CD4-positive, alpha-beta memory T cell (primary cell): ENCODE data around the gene TMPRSS7. TPM values are rescaled to one million over a fixed set of nuclear protein-coding genes. Genes with fewer than 3 reads are reported as not detected.

Source experiments
- CTCF ChIA-PET: fragments of 350-600 bp; sonication (Branson Sonifier 250); formaldehyde crosslinking; loops from one replicate; lab custom pipeline; 2021; ENCODE audit warnings: inconsistent platforms; ENCODE audit not compliant: partially characterized antibody; lab: Charles Lee
- POLR2A ChIA-PET: fragments of 350-600 bp; sonication (Branson Sonifier 250); formaldehyde crosslinking; loops from one replicate; lab custom pipeline; 2021; ENCODE audit not compliant: partially characterized antibody; lab: Charles Lee
- DNase-seq, 5 donors: peaks; one replicate each; pipeline versions ENCODE4 v3.0.0 to v3.0.0-alpha.2; 2020 to 2022; ENCODE audit warnings: mixed read lengths in 1 of 5
- H3K27ac ChIP-seq: one replicate; pipeline ENCODE4 v1.7.0; 2013; ENCODE audit warnings: low read depth, low read length
- H3K27me3 ChIP-seq: 2 replicates; pipeline ENCODE4 v1.7.0; 2013; ENCODE audit warnings: mild to moderate bottlenecking, low read length, moderate library complexity; ENCODE audit not compliant: insufficient read depth
- H3K36me3 ChIP-seq: 2 replicates; pipeline ENCODE4 v1.7.0; 2013; ENCODE audit warnings: mild to moderate bottlenecking, low read length, moderate library complexity; ENCODE audit not compliant: insufficient read depth
- H3K4me1 ChIP-seq: 2 replicates; pipeline ENCODE4 v1.7.0; 2013; ENCODE audit warnings: mild to moderate bottlenecking, low read length, moderate library complexity; ENCODE audit not compliant: insufficient read depth
- H3K4me3 ChIP-seq, 2 donors: one replicate each; pipeline ENCODE4 v1.7.0; 2013; ENCODE audit warnings: low read length in 2 of 2, mild to moderate bottlenecking in 1 of 2
- H3K9me3 ChIP-seq, 2 donors: one replicate each; pipeline ENCODE4 v1.7.0; 2013; ENCODE audit warnings: low read length in 2 of 2, control low read depth in 1 of 2; ENCODE audit not compliant: control insufficient read depth in 1 of 2
- H3K27ac Mint-ChIP-seq, 7 donors: one replicate each; pipeline ENCODE4 v1.8.0; 2020 to 2021; ENCODE audit warnings: mixed read lengths in 7 of 7, mild to moderate bottlenecking in 6 of 7, inconsistent platforms in 3 of 7, moderate library complexity in 3 of 7
- H3K27me3 Mint-ChIP-seq, 2 donors: one replicate each; pipeline ENCODE4 v1.8.0; 2020 to 2021; ENCODE audit warnings: mixed read lengths in 2 of 2
- H3K36me3 Mint-ChIP-seq, 2 donors: one replicate each; pipeline ENCODE4 v1.8.0; 2020 to 2021; ENCODE audit warnings: mixed read lengths in 2 of 2, inconsistent platforms in 1 of 2, mild to moderate bottlenecking in 1 of 2
- H3K4me1 Mint-ChIP-seq, 4 donors: one replicate each; pipeline ENCODE4 v1.8.0; 2020 to 2021; ENCODE audit warnings: mixed read lengths in 4 of 4, mild to moderate bottlenecking in 1 of 4
- H3K4me3 Mint-ChIP-seq, 8 donors: one replicate each; pipeline ENCODE4 v1.8.0; 2020 to 2021; ENCODE audit warnings: mixed read lengths in 8 of 8, mild to moderate bottlenecking in 7 of 8, moderate library complexity in 6 of 8, inconsistent platforms in 3 of 8
- H3K9me3 Mint-ChIP-seq, 8 donors: one replicate each; pipeline ENCODE4 v1.8.0; 2020 to 2021; ENCODE audit warnings: mixed read lengths in 8 of 8, mild to moderate bottlenecking in 5 of 8, inconsistent platforms in 3 of 8, moderate library complexity in 1 of 8
- intact Hi-C: fragments of 100-400 bp; cut with micrococcal nuclease; formaldehyde crosslinking; loops from one replicate; pipeline ENCODE4 v1.15.1; 2023
- polyA plus RNA-seq, 2 donors: library from polyadenylated mRNA; unstranded; fragments of 300-500 nt; fragmentation: Illumina TruSeq; gene quantifications; one replicate each; pipeline ENCODE4 v1.2.3, GENCODE V29; 2021
- total RNA-seq, 2 experiments: library from RNA; stranded (reverse); gene quantifications; one replicate each; pipeline ENCODE4 v1.2.3, GENCODE V29; 2021

The TMPRSS7 gene
- total and polyA plus RNA-seq, 4 experiments from 2014 or later, result 0.15 to 0.26 (median 0.26) TPM; not detected in 1

- H3K9me3 Mint-ChIP-seq, result no peaks in the 10 kb centered on the region
- POLR2A ChIA-PET, result interaction anchor here (1.2 kb wide), 1 partner anchor 11 kb away, joined by 3 read pairs; no protein-coding TSS in a partner anchor
- CTCF ChIA-PET, result interaction anchor here (1.4 to 4.1 kb wide), 2 partner anchors 21 to 177 kb away, joined by 3 to 21 read pairs; no protein-coding TSS in a partner anchor
Measured at GRCh38 chr3:112116748-112117186, 82.2 kb downstream of the TMPRSS7 start.

DNA sequence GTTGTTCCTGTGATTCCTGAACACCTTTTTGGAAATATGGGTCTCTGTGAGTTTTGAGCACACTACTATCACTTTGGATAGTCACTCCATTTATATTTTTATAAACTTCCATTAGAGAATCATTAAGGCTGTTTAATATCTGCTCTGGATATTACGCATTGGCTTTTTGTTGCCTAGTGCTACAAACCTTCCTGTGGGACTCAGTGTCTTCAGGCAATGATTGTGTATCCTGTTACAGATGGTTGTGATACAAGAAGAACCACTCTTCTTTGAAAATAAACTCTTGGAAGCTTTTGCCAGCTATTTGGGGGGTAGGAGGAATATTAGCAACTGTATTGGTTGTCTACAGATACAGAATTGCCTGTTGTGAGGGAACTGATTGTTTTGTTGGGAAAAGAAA lies 82.9 kb downstream of the TMPRSS7 start:
- Histone ChIP-seq H3K27ac (no peak overlapping the region), H3K27me3 (no peaks in the 10 kb centered on the region), H3K4me1 (peaks cover 27% of the 10 kb centered on the region), H3K36me3 (no peaks in the 10 kb centered on the region), H3K9me3 (no peaks in the 10 kb centered on the region), H3K4me3 (no peak overlapping the region)
- Mint-ChIP-seq H3K4me1 (peaks cover 25 to 38% (median 29%) of the 10 kb centered on the region in 4 donors), H3K27ac (no peak overlapping the region), H3K4me3 (no peak overlapping the region), H3K36me3 (peaks cover 10 to 13% of the 10 kb centered on the region in 2 donors), H3K27me3 (no peaks in the 10 kb centered on the region), H3K9me3 (no peaks in the 10 kb centered on the region)
- ChIA-PET CTCF (interaction anchor here (1.4 to 4.1 kb wide), 2 partner anchors 20 to 176 kb away, joined by 3 to 21 read pairs; no protein-coding TSS in a partner anchor), POLR2A (interaction anchor here (0.7 to 1.5 kb wide), 3 partner anchors 10 to 21 kb away, joined by 3 read pairs; no protein-coding TSS in a partner anchor)
- no peak for DNase-seq
- intact Hi-C loops, result no loop called here

More at GRCh38 chr3:112116748-112117186, 82.2 kb downstream of the TMPRSS7 start:
- no peaks in the 10 kb centered on the region for H3K9me3 ChIP-seq
- H3K27me3 Mint-ChIP-seq, result no peaks in the 10 kb centered on the region
- intact Hi-C loops, result no loop called here
- peaks cover 5 to 7% of the 10 kb centered on the region in 2 donors for H3K36me3 Mint-ChIP-seq
- H3K4me3 Mint-ChIP-seq, result no peak overlapping the region
- no peak overlapping the region for H3K27ac ChIP-seq
- no peak overlapping the region for H3K4me3 ChIP-seq
- no peak for DNase-seq
- H3K36me3 ChIP-seq, result no peaks in the 10 kb centered on the region
- H3K4me1 ChIP-seq, result peaks cover 27% of the 10 kb centered on the region
- H3K4me1 Mint-ChIP-seq, result peaks cover 28 to 39% (median 29%) of the 10 kb centered on the region in 4 donors
- peak overlapping the region in 2 of 7 donors; percentile 9 to 26 for H3K27ac Mint-ChIP-seq
- no peaks in the 10 kb centered on the region for H3K27me3 ChIP-seq

DNA sequence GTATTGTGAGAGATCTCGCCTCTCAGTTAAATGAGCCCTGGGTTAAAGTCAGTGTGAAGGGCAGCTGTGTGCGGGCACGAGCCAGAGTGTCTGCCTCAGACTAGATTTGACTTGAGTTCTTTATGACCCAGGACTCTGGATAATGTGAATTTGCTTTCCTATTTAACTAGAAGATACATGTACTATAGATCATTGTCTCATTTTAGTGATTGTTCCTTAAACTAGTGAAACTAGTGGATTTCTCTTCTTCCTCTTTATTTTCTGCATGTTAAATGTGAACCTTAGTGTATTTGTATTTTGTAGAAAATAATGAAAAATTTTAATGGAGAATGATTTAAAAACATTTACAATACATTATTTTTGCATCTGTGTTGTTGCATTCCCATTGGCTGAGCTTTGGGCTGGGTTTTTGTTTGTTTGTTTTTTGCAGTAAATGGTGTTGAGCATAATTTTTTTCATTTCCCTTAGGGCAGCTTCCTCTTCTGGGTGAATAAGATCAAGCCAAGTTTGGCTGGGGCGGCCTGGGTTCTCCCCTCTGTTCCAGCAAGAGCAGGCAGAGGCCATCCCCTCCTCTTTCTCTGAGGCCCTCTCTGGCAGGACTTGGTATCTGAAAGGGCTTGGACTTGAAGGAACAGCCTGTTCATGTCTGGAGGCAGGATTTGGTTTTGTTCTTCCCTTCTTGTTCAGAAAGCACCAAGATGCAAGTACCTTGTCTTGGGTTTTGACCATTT lies 83.5 kb downstream of the TMPRSS7 start:
- POLR2A ChIA-PET, result interaction anchor here (0.7 to 1.5 kb wide), 2 partner anchors 9 to 20 kb away, joined by 3 read pairs; no protein-coding TSS in a partner anchor
- Histone ChIP-seq H3K4me1 (peaks cover 27% of the 10 kb centered on the region), H3K9me3 (no peaks in the 10 kb centered on the region), H3K27ac (no peak overlapping the region), H3K4me3 (no peak overlapping the region), H3K36me3 (peaks cover 3% of the 10 kb centered on the region), H3K27me3 (no peaks in the 10 kb centered on the region)
- Mint-ChIP-seq H3K9me3 (no peaks in the 10 kb centered on the region), H3K36me3 (peaks cover 16 to 18% of the 10 kb centered on the region in 2 donors), H3K4me3 (no peak overlapping the region), H3K27ac (peak overlapping the region in 2 of 7 donors; percentile 31 to 43), H3K27me3 (no peaks in the 10 kb centered on the region), H3K4me1 (peaks cover 29 to 38% (median 30%) of the 10 kb centered on the region in 4 donors)
- CTCF ChIA-PET, result interaction anchor here (4.1 kb wide), 1 partner anchor 20 kb away, joined by 21 read pairs; no protein-coding TSS in a partner anchor
- DNase-seq, result no peak
- intact Hi-C loops, result no loop called here

- H3K4me1 Mint-ChIP-seq, result peaks cover 29 to 49% (median 36%) of the 10 kb centered on the region in 4 donors
- H3K36me3 ChIP-seq, result peaks cover 20% of the 10 kb centered on the region
- peak overlapping the region; percentile 17 to 94 (median 87) for H3K27ac Mint-ChIP-seq
- ChIA-PET CTCF (interaction anchor here (0.8 to 4.1 kb wide), 6 partner anchors 8 to 411 kb away, joined by 3 to 21 read pairs (median 4); partner anchors contain the start of gene SLC9C1), POLR2A (interaction anchor here (1.5 kb wide), 1 partner anchor 9 kb away, joined by 5 read pairs; no protein-coding TSS in a partner anchor)
- intact Hi-C loops, result no loop called here
- peak overlapping the region in 7 of 8 donors; percentile 39 to 75 (median 59) for H3K4me3 Mint-ChIP-seq
- peak overlapping the region; percentile 9 for H3K27ac ChIP-seq
- no peaks in the 10 kb centered on the region for H3K27me3 Mint-ChIP-seq
- H3K4me1 ChIP-seq, result peaks cover 33% of the 10 kb centered on the region
- DNase-seq, result peak in 1 of 5 donors; percentile 35
- H3K36me3 Mint-ChIP-seq, result peaks cover 33 to 35% of the 10 kb centered on the region in 2 donors
- no peaks in the 10 kb centered on the region for H3K9me3 ChIP-seq
- no peak overlapping the region for H3K4me3 ChIP-seq
- H3K27me3 ChIP-seq, result no peaks in the 10 kb centered on the region
- no peaks in the 10 kb centered on the region for H3K9me3 Mint-ChIP-seq
Measured at GRCh38 chr3:112119962-112120836, 85.7 kb downstream of the TMPRSS7 start.

DNA sequence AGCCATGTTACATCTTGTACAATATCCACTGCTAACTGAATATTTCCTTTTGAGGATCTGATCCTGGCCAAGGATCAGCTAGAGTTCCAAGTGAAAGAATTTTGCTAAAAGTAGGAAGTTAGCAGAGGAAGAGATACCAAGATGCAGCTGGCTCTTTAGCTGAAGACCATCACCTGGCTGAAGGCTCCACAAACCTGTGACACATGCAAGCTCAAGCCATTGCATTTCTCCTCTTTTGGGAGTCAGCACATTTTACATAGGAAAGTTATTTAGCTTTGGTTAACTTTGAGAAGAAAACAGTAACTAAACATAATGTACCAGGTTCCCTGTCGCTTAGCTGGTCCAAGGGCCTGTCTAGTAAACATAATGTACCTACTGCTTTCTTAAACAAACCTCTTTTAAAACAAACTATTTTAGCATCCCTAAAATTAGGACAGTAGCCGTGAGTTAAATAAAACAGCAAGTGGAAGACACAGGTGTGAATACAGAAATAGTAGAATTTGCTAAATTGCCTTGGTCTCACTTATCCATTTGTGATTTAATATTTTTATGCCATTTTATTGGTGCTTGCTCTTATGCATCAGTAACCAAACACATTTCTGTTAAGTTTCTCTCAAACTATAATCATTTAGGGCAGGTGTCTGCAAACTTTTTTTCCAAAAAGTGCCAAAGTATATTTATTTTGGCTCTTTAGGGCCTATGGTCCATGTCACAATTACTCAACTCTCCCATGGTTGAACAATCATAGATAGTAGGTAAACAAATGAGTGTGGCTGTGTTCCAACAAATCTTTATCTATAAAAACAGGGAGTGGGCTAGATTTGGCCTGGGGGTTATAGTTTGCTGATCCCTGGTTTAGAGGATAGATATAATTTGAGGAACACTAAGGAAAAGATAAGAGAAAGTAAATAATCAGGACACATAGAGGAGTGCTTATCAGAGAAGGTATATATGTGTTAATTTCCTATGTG lies 87.3 kb downstream of the TMPRSS7 start:
- Mint-ChIP-seq H3K9me3 (no peaks in the 10 kb centered on the region), H3K27ac (peak overlapping the region in 4 of 7 donors; percentile 23 to 74 (median 33)), H3K27me3 (no peaks in the 10 kb centered on the region), H3K4me3 (no peak overlapping the region), H3K4me1 (peaks cover 43 to 66% (median 51%) of the 10 kb centered on the region in 4 donors), H3K36me3 (peaks cover 47% of the 10 kb centered on the region in 2 donors)
- DNase-seq, result no peak
- no peak overlapping the region for H3K4me3 ChIP-seq
- intact Hi-C loops, result no loop called here
- H3K9me3 ChIP-seq, result no peaks in the 10 kb centered on the region
- H3K27me3 ChIP-seq, result no peaks in the 10 kb centered on the region
- H3K36me3 ChIP-seq, result peaks cover 26% of the 10 kb centered on the region
- ChIA-PET POLR2A (interaction anchor here (0.9 to 1.1 kb wide), 2 partner anchors 10 to 11 kb away, joined by 4 to 7 read pairs; partner anchors contain the start of gene GCSAM), CTCF (interaction anchor here (0.9 to 1.6 kb wide), 4 partner anchors 9 to 423 kb away, joined by 3 to 7 read pairs (median 4); no protein-coding TSS in a partner anchor)
- H3K4me1 ChIP-seq, result peaks cover 50% of the 10 kb centered on the region
- no peak overlapping the region for H3K27ac ChIP-seq

GRCh38 chr3:112122870-112123269 lies 88.3 kb downstream of the TMPRSS7 start:
- Histone ChIP-seq H3K27me3 (no peaks in the 10 kb centered on the region), H3K27ac (no peak overlapping the region), H3K36me3 (peaks cover 26% of the 10 kb centered on the region), H3K9me3 (no peaks in the 10 kb centered on the region), H3K4me1 (peaks cover 60% of the 10 kb centered on the region), H3K4me3 (no peak overlapping the region)
- POLR2A ChIA-PET, result interaction anchor here (3.3 kb wide), 1 partner anchor 10 kb away, joined by 18 read pairs; the partner anchor contains the start of gene GCSAM
- intact Hi-C loops, result no loop called here
- CTCF ChIA-PET, result interaction anchor here (2.3 to 2.8 kb wide), 2 partner anchors 12 to 14 kb away, joined by 10 to 15 read pairs; no protein-coding TSS in a partner anchor
- peaks cover 44 to 46% of the 10 kb centered on the region in 2 donors for H3K36me3 Mint-ChIP-seq
- peaks cover 52 to 75% (median 61%) of the 10 kb centered on the region in 4 donors for H3K4me1 Mint-ChIP-seq
- no peak for DNase-seq
- H3K27ac Mint-ChIP-seq, result peak overlapping the region in 4 of 7 donors; percentile 1 to 26 (median 12)
- no peaks in the 10 kb centered on the region for H3K27me3 Mint-ChIP-seq
- no peak overlapping the region for H3K4me3 Mint-ChIP-seq
- no peaks in the 10 kb centered on the region for H3K9me3 Mint-ChIP-seq
